HG03196 (cell line): ENCODE measurements around the gene PLIN5.

ENCODE experiments used
- ATAC-seq: cut with Tn5 transposase; IDR thresholded peaks from one replicate; pipeline ENCODE4 v1.9.1; 2021; ENCODE audit not compliant: unreplicated experiment

Gene PLIN5

DNA sequence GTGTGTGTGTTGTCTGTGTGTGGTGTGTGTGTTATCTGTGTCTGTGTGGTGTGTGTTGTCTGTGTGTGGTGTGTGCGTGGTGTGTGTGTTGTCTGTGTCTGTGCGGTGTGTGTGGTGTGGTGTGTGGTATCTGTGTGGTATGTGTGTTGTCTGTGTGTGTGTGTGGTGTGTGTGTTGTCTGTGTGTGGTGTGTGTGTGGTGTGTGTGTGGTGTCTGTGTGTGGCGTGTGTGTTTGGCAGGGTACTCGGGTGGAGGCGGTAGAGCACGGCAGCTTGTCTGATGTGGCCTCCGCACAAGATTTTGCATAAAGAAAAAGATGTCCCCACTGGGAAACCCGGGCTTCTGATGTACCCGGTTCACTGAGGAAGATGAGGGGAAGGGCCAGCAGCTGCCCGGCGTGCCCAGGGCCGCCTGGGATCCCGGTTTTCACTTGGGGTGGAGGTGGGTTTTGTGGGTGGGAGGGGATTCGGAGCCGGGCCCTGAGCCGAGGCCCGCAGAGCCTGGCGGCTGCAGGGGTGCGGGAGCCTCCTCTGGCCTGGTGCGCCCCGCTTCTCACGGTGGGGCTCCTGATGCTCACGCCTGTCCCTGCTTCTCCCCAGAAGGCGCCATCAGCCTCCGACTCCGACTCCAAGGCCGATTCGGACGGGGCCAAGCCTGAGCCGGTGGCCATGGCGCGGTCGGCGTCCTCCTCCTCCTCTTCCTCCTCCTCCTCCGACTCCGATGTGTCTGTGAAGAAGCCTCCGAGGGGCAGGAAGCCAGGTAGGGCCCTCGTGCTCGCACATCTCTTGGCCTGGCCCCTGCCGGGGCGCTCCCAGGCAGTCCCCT is 41.7 kb downstream of the PLIN5 start:
- no peak for ATAC-seq

- no peak for ATAC-seq
Observed at GRCh38 chr19:4492337-4493103, 42.5 kb downstream of the PLIN5 start.

DNA sequence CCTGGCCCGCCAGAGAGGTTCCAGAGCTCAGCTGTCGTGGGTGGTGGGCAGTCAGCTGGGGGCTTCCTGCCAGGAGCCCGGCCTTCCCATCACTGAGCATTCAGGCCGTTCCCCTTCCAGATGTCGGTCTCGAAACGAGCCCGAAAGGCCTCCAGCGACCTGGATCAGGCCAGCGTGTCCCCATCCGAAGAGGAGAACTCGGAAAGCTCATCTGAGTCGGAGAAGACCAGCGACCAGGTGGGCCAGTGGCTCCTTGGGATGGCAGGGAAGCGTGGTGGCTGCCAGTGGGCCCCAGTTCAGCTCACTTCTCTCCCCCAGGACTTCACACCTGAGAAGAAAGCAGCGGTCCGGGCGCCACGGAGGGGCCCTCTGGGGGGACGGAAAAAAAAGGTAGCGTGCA is 43.6 kb downstream of the PLIN5 start:
- no peak for ATAC-seq

DNA sequence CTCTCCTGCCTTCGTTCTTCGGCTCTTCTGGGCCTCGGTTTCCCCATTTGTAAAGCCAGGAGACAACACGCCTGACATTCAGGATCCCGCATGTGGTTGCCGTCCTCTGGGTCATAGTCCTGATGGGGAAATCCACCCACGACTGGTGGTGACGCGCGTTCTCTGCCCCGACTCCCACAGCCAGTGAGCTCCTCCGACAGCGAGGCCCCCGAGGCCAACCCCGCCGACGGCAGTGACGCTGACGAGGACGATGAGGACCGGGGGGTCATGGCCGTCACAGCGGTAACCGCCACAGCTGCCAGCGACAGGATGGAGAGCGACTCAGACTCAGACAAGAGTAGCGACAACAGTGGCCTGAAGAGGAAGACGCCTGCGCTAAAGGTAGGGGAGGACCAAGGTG is 46.5 kb downstream of the PLIN5 start:
- ATAC-seq: no peak

DNA sequence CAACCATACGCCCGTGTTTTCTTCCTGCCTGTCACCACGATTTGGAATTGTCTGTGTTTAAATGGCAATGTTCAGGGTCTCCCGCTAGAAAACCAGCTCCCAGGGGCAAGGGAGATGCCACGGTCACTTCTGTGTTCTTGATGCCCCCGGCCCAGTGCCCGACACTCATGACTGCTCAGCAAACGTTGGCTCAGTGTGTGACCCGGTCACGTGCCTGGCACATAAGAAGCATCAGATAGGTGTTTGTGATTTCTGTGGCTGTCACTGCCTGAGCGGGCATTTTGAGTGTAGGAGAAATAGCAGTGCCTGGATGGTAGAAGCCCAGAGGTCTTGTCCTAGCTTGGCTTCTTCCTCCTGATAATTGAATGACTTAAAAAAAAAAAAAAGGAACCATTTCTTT is 47.5 kb downstream of the PLIN5 start:
- ATAC-seq: no peak

GRCh38 chr19:4483385-4483784 is 51.6 kb downstream of the PLIN5 start:
- ATAC-seq: no peak

GRCh38 chr19:4482721-4483364 is 52.2 kb downstream of the PLIN5 start:
- ATAC-seq: no peak

GRCh38 chr19:4477034-4477801 is 57.8 kb downstream of the PLIN5 start:
- ATAC-seq: no peak

- ATAC-seq: no peak
Observed at GRCh38 chr19:4474514-4475022, 60.5 kb downstream of the PLIN5 start.

DNA sequence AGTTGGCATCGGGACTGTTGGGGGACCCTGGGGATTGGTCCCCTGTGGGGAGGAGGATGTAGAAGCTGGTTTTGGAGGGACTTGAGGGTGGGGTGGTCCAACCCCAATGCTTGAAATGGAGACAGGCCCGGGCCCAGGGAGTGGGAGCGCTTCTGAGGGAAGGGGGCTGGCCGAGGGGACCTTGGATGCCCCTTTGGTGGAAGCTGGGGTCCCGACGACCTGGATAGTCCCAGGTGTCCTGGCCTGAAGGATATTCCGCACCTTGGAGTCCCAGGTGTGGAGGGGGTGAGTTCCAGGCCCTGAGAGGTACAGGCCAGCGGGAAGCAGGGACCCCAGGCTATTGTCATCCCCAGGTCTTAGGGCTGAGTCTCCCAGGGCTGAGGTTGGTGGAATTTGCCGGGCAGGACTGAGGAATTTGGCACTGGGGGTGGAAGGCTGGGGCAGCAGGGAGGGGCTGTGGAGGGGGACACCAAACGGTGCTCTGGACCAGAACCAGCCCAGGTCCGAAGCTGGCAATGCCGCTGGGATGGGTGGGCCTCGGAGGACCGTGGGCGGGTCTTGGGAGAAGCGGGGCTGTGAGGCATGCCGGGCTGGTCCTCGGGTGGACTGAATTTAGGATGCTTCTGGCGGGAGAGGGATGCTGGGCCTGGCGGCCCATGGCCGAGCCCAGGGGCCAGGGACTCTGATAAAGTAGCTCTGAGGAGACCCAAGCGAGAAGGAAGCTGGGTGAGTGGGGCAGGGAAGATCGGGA is 61.1 kb downstream of the PLIN5 start:
- ATAC-seq: no peak

GRCh38 chr19:4473011-4473762 is 61.8 kb downstream of the PLIN5 start:
- no peak for ATAC-seq
